Lower lobe of right lung (tissue), 2 donors: ENCODE measurements around the gene RBM44. TPM values are rescaled to one million over a fixed set of nuclear protein-coding genes. Genes with fewer than 3 reads are reported as not detected.

Experiments
- ATAC-seq, 2 donors: fragments of 200-7000 bp; cut with Tn5 transposase; one replicate each; pipeline ENCODE4 v1.9.1; 2020 to 2022; ENCODE audit warnings: mild to moderate bottlenecking in 2 of 2, moderate library complexity in 2 of 2
- DNase-seq: peaks from one replicate; pipeline ENCODE4 v3.0.0-alpha.2; 2020
- H3K27ac ChIP-seq: fragments of 200-600 bp; one replicate; pipeline ENCODE4 v1.8.0; 2022
- H3K27me3 ChIP-seq: fragments of 200-600 bp; one replicate; pipeline ENCODE4 v1.8.0; 2022; ENCODE audit warnings: low read depth
- H3K36me3 ChIP-seq: fragments of 200-600 bp; one replicate; pipeline ENCODE4 v1.8.0; 2022; ENCODE audit warnings: mild to moderate bottlenecking
- H3K4me1 ChIP-seq: fragments of 200-600 bp; one replicate; pipeline ENCODE4 v1.8.0; 2022
- H3K4me3 ChIP-seq: fragments of 200-600 bp; one replicate; pipeline ENCODE4 v1.8.0; 2022; ENCODE audit warnings: mild to moderate bottlenecking
- H3K9me3 ChIP-seq: fragments of 200-600 bp; one replicate; pipeline ENCODE4 v1.8.0; 2022
- CTCF ChIP-seq: fragments of 200-600 bp; IDR thresholded peaks from one replicate; pipeline ENCODE4 v1.8.0; 2022; ENCODE audit warnings: antibody characterized with exemption, mild to moderate bottlenecking
- intact Hi-C: fragments of 100-400 bp; cut with DNase I; formaldehyde crosslinking; loops from one replicate; pipeline ENCODE4 v1.11.0; 2022
- total RNA-seq: library from RNA; stranded (reverse); fragmentation: NEBNext Ultra II Directional; extraction: Animal tissue kit (Norgen Biotek cat#: 25700); gene quantifications from one replicate; pipeline ENCODE4 v1.2.1, GENCODE V29; 2021
- donor health status: DM: no; HTN: yes; CAD: no; lungs with severe emphysema.

Gene RBM44
- total RNA-seq, 1 donor from 2014 or later, result 0.59 TPM

DNA sequence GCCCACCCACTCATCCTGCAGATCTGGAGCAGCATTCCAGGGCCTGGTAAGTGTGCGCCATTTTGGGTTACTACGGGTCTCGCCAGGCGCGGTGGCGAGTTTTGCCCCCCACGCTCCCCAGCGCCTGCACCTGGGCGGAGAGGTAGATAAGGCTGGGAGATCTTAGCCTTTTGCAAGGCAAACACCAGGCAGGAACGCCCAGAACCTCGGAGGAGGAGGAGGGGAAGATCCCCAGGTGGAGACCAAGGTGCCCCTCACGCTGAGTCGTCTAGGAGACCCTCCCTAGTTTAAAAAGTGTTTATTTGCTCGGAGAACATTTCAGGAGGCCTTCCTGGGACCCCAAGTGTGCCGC lies 60.5 kb downstream of the RBM44 start:
- no peak for TF ChIP-seq CTCF
- intact Hi-C loops, result no loop called here
- Histone ChIP-seq H3K4me3 (no peak overlapping the region), H3K27me3 (peaks cover 29% of the 10 kb centered on the region), H3K36me3 (no peaks in the 10 kb centered on the region), H3K9me3 (no peaks in the 10 kb centered on the region), H3K4me1 (peaks cover 17% of the 10 kb centered on the region), H3K27ac (no peak overlapping the region)
- no peak for ATAC-seq
- DNase-seq, result no peak

DNA sequence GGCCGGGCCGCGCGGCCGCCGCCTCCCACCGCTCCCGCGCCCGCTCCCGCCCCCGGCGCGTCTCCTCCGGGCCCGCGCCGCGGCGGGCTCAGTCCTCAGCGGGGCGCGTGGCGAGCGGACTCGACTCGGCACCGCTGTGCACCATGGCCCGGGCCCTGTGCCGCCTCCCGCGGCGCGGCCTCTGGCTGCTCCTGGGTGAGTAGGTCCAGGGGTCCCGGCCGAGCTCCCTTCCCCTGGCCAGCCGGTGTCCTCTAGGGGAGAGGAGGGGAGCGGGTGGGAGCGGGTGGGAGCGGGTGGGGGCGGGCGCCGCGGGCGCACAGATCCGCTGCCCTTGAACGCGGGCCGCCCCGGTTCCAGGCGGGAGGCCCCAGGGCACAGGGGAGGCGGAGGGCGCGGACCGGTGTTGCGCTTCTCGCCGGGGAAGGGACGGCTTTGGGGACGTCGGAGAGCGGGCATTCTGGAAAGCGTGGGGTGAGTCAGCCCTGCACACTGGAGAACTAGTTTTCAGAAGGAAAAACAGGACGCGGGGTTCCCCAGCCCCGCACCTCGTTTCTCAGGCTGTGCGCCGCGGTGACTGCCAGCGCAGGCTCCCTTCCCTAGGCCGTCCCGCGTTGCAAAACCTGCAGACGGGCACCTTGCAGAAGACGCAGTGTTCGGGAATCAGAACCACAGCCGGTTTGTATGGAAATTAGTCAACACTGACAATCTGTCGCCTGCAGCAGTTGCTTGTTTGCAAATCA lies 61.1 kb downstream of the RBM44 start, which contains the start of gene RAMP1:
RAMP1 (plus strand) TSS at position 91 of the 740 bp plus-strand sequence; CDS start at position 144, 53 bp downstream.
- DNase-seq, result no peak
- peak; percentile 41 to 51 for ATAC-seq
- Histone ChIP-seq H3K27me3 (peaks cover 29% of the 10 kb centered on the region), H3K4me1 (peaks cover 17% of the 10 kb centered on the region), H3K36me3 (no peaks in the 10 kb centered on the region), H3K4me3 (peak within 1 kb of the TSS; percentile 50), H3K27ac (peak within 1 kb of the TSS; percentile 18), H3K9me3 (no peaks in the 10 kb centered on the region)
- TF ChIP-seq CTCF, result no peak
- intact Hi-C loops, result no loop called here

DNA sequence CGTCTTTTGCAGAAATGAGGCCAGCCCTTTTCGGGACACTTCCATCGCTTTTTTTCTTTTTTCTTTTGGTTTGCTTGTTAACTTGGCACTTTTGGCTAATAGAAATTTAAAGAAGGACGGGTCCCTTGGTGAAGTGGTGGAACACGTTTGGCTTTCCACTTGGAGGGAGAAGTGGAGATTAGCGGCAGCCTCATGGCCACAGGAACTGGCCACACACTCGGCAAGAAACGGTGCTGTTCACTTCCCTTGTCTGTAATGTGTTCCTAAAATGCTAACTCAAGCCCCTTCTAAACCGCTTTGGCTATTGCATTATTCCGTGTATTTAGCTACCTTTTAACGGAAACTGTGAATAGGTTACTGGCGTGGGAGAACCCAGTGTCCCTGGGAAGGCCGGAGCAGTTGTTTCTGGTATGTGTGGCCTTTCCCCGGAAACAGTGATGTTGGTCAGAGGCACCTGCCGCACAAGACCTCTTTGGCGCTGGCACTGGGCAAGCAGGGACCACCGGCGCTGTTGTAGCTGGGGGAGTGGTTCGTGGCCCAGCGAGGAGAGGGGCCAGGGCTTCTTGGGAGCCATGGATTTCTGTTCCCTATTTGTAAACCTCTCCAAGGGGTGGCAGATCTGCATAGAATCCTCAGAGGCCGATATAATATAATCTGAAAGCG lies 61.8 kb downstream of the RBM44 start:
- no peaks in the 10 kb centered on the region for H3K36me3 ChIP-seq
- peak overlapping the region; percentile 50 for H3K4me3 ChIP-seq
- peaks cover 29% of the 10 kb centered on the region for H3K27me3 ChIP-seq
- DNase-seq, result no peak
- intact Hi-C loops, result no loop called here
- ATAC-seq, result no peak
- no peak overlapping the region for H3K27ac ChIP-seq
- H3K9me3 ChIP-seq, result no peaks in the 10 kb centered on the region
- no peak for TF ChIP-seq CTCF
- peaks cover 17% of the 10 kb centered on the region for H3K4me1 ChIP-seq

- DNase-seq (no peak), ATAC-seq (no peak)
- Histone ChIP-seq H3K27me3 (peaks cover 29% of the 10 kb centered on the region), H3K9me3 (no peaks in the 10 kb centered on the region), H3K36me3 (no peaks in the 10 kb centered on the region), H3K27ac (no peak overlapping the region), H3K4me3 (no peak overlapping the region), H3K4me1 (peaks cover 17% of the 10 kb centered on the region)
- intact Hi-C loops, result no loop called here
- no peak for TF ChIP-seq CTCF
Measured at GRCh38 chr2:237861875-237862527, 63.4 kb downstream of the RBM44 start.

GRCh38 chr2:237862528-237862895 lies 63.9 kb downstream of the RBM44 start:
- TF ChIP-seq CTCF, result no peak
- intact Hi-C loops, result no loop called here
- no peak overlapping the region for H3K27ac ChIP-seq
- peaks cover 29% of the 10 kb centered on the region for H3K27me3 ChIP-seq
- H3K4me3 ChIP-seq, result no peak overlapping the region
- H3K9me3 ChIP-seq, result no peaks in the 10 kb centered on the region
- ATAC-seq, result no peak
- H3K36me3 ChIP-seq, result no peaks in the 10 kb centered on the region
- H3K4me1 ChIP-seq, result peaks cover 17% of the 10 kb centered on the region
- no peak for DNase-seq
